A673 (cell line): Measurements from ENCODE around the gene ZIK1. TPM values are rescaled to one million over a fixed set of nuclear protein-coding genes. Genes with fewer than 3 reads are reported as not detected.

ENCODE experiments used
- BruUV-seq: library from RNA; stranded (reverse); fragments of 400-500 nt; replicated peaks from 2 replicates; lab custom pipeline; 2021; lab: Mats Ljungman, UMichigan
- CTCF ChIA-PET: fragments of 300-600 bp; sonication (Branson Sonifier 250); formaldehyde crosslinking; loops from one replicate; lab custom pipeline; 2022; ENCODE audit warnings: antibody characterized with exemption; lab: Charles Lee
- POLR2A ChIA-PET: fragments of 300-600 bp; sonication (Branson Sonifier 250); formaldehyde crosslinking; loops from one replicate; lab custom pipeline; 2022; ENCODE audit warnings: antibody characterized with exemption; ENCODE audit not compliant: low non-redundant PET; lab: Charles Lee
- DNase-seq: peaks from one replicate; pipeline ENCODE4 v3.0.0-alpha.2; 2015; ENCODE audit warnings: low spot score
- H3K27ac ChIP-seq: fragments of 200-600 bp; sonication (generic); 2 replicates; pipeline ENCODE4 v1.5.1; 2016; ENCODE audit warnings: mixed run types, low read depth, mild to moderate bottlenecking, mixed read lengths, antibody characterized with exemption, low read length; ENCODE audit not compliant: poor library complexity, severe bottlenecking
- H3K27me3 ChIP-seq: fragments of 200-600 bp; sonication (generic); replicated peaks from 2 replicates; pipeline ENCODE4 v1.6.1; 2017; ENCODE audit warnings: mixed run types, low read depth, mild to moderate bottlenecking, mixed read lengths, antibody characterized with exemption, low read length; ENCODE audit not compliant: insufficient read depth, poor library complexity
- H3K36me3 ChIP-seq: fragments of 200-600 bp; sonication (generic); 2 replicates; pipeline ENCODE4 v1.6.1; 2016; ENCODE audit warnings: mixed run types, mild to moderate bottlenecking, mixed read lengths, antibody characterized with exemption, low read length; ENCODE audit not compliant: insufficient read depth, poor library complexity, severe bottlenecking
- H3K4me1 ChIP-seq: fragments of 200-600 bp; sonication (generic); 2 replicates; pipeline ENCODE4 v1.6.1; 2017; ENCODE audit warnings: mixed run types, mild to moderate bottlenecking, mixed read lengths, antibody characterized with exemption, low read length; ENCODE audit not compliant: insufficient read depth, poor library complexity, severe bottlenecking
- H3K4me3 ChIP-seq: fragments of 200-600 bp; sonication (generic); 2 replicates; pipeline ENCODE4 v1.5.1; 2016; ENCODE audit warnings: low read depth, mixed run types, mild to moderate bottlenecking, mixed read lengths, low read length; ENCODE audit not compliant: poor library complexity, severe bottlenecking
- H3K9me3 ChIP-seq: fragments of 200-600 bp; sonication (generic); 2 replicates; pipeline ENCODE4 v1.6.1; 2016; ENCODE audit warnings: mixed run types, low read depth, mild to moderate bottlenecking, mixed read lengths, antibody characterized with exemption, low read length; ENCODE audit not compliant: poor library complexity, severe bottlenecking
- CTCF ChIP-seq: fragments of 300-800, 200-600 bp; sonication (generic); conservative IDR thresholded peaks from 2 replicates; pipeline ENCODE4 v1.5.1; 2017; ENCODE audit warnings: low read depth, mild to moderate bottlenecking, antibody characterized with exemption, low read length, moderate library complexity, mixed read lengths
- EZH2 ChIP-seq: fragments of 200-600 bp; sonication (generic); IDR thresholded peaks from 2 replicates; pipeline ENCODE4 v1.6.1; 2017; ENCODE audit warnings: borderline replicate concordance, low read depth, mild to moderate bottlenecking, mixed read lengths, antibody characterized with exemption, low read length; ENCODE audit not compliant: poor library complexity, severe bottlenecking
- intact Hi-C: fragments of 100-400 bp; cut with micrococcal nuclease; formaldehyde crosslinking; loops from one replicate; pipeline ENCODE4 v1.10.0; 2022; ENCODE audit not compliant: unreplicated experiment
- total RNA-seq: library from RNA; stranded (reverse); gene quantifications from 2 replicates; pipeline ENCODE4 v1.2.3, GENCODE V29; 2021

ZIK1 gene
- total RNA-seq, 1 experiment from 2014 or later = 16.7 TPM

- ChIA-PET POLR2A (no interaction called here), CTCF (no interaction called here)
- Histone ChIP-seq H3K4me3 (peak overlapping the region; percentile 62), H3K9me3 (peaks cover 43% of the 10 kb centered on the region), H3K36me3 (peaks cover 8% of the 10 kb centered on the region), H3K27ac (no peak overlapping the region), H3K27me3 (no peaks in the 10 kb centered on the region), H3K4me1 (no peaks in the 10 kb centered on the region)
- intact Hi-C loops = no loop called here
- no peak for DNase-seq
- TF ChIP-seq CTCF (no peak), EZH2 (no peak)
- no TSS peak for BruUV-seq
Measured at GRCh38 chr19:57583104-57583520, 833 bp upstream of the ZIK1 start.

- Histone ChIP-seq H3K4me1 (no peaks in the 10 kb centered on the region), H3K4me3 (no peak overlapping the region), H3K27ac (no peak overlapping the region), H3K36me3 (peaks cover 45% of the 10 kb centered on the region), H3K27me3 (no peaks in the 10 kb centered on the region), H3K9me3 (peaks cover 76% of the 10 kb centered on the region)
- ChIA-PET POLR2A (no interaction called here), CTCF (no interaction called here)
- no peak for TF ChIP-seq CTCF
- TF ChIP-seq EZH2 = no peak
- no peak for DNase-seq
- intact Hi-C loops = no loop called here
- no TSS peak for BruUV-seq
Measured at GRCh38 chr19:57587529-57587928, 3.6 kb downstream of the ZIK1 start.

- H3K4me3 ChIP-seq = peak overlapping the region; percentile 88
- no peaks in the 10 kb centered on the region for H3K4me1 ChIP-seq
- no peak overlapping the region for H3K27ac ChIP-seq
- ChIA-PET CTCF (no interaction called here), POLR2A (no interaction called here)
- intact Hi-C loops = no loop called here
- no TSS peak for BruUV-seq
- H3K9me3 ChIP-seq = peaks cover 17% of the 10 kb centered on the region
- DNase-seq = no peak
- no peaks in the 10 kb centered on the region for H3K27me3 ChIP-seq
- H3K36me3 ChIP-seq = no peaks in the 10 kb centered on the region
- no peak for TF ChIP-seq EZH2
- TF ChIP-seq CTCF = no peak
Measured at GRCh38 chr19:57599377-57599760, 15.4 kb downstream of the ZIK1 start.
